ENCODE data around the gene OR9I1. TPM values are rescaled to one million over a fixed set of nuclear protein-coding genes. Genes with fewer than 3 reads are reported as not detected.

The OR9I1 gene
- total RNA-seq (2022): not detected in 2 replicates
- Bru-seq, nascent RNA: not detected
- not detected for BruChase-seq, experiment 1, labeled RNA remaining after a 6-hour chase
- BruChase-seq, experiment 2, labeled RNA remaining after a 2-hour chase: not detected
- long read RNA-seq: 0 reads

DNA sequence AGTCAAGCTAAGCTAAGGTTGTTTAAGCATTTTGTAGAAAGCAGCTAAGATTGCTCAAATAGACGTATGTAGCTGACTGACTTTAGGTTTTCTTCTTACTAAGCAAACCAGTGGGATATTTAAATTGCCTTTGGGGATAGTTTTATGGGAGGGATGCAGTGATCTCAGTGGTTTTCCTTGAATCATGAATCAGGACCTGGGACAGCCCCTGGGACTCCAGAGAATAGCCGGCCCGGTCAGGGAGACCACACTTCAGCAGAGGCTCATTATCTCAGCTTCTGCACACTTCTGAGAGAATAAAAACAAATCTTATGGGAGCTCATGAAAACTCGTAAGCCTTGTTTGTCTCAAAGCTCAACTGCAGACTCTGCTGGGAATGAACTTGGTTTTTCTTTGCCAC is at the start of gene OR9I1:
Gene OR9I1 (minus strand): TSS at position 62 of the 400 bp plus-strand sequence. CDS start 6,086 bp downstream, outside the sequence.
- Mint-ChIP-seq H3K9me3 (ENCODE audit: unreplicated experiment) (no peaks in the 10 kb centered on the region), H3K27me3 (ENCODE audit: insufficient read depth, unreplicated experiment) (no peaks in the 10 kb centered on the region), H3K4me3 (ENCODE audit: unreplicated experiment) (no peak within 1 kb of the TSS), H3K36me3 (ENCODE audit: insufficient read depth, unreplicated experiment) (no peaks in the 10 kb centered on the region), H3K4me1 (ENCODE audit: insufficient read depth, unreplicated experiment) (no peaks in the 10 kb centered on the region), H3K27ac (ENCODE audit: low read depth, unreplicated experiment) (no peak within 1 kb of the TSS)
- intact Hi-C loops (cut with micrococcal nuclease): no loop called here
- no peak for TF ChIP-seq CTCF (IDR thresholded peaks at IDR 0.05; ENCODE audit: unreplicated experiment)
- POLR2A ChIA-PET: no interaction called here
- CTCF ChIA-PET: interaction anchor here (0.6 kb wide), 2 partner anchors 154 to 602 kb away, joined by 3 read pairs; no protein-coding TSS in a partner anchor
- no TSS peak for BruUV-seq (replicated peaks)
- DNase-seq (ENCODE audit: unreplicated experiment): no peak

GRCh38 chr11:58165504-58166106 is 40.3 kb upstream of the OR9I1 start:
- DNase-seq (ENCODE audit: unreplicated experiment): peak; percentile 30
- POLR2A ChIA-PET: no interaction called here
- intact Hi-C loops (cut with micrococcal nuclease): no loop called here
- H3K4me3 Mint-ChIP-seq (ENCODE audit: unreplicated experiment): no peak overlapping the region
- CTCF ChIA-PET: no interaction called here
- H3K36me3 Mint-ChIP-seq (ENCODE audit: insufficient read depth, unreplicated experiment): no peaks in the 10 kb centered on the region
- H3K9me3 Mint-ChIP-seq (ENCODE audit: unreplicated experiment): no peaks in the 10 kb centered on the region
- no TSS peak for BruUV-seq (replicated peaks)
- H3K27ac Mint-ChIP-seq (ENCODE audit: low read depth, unreplicated experiment): no peak overlapping the region
- H3K27me3 Mint-ChIP-seq (ENCODE audit: insufficient read depth, unreplicated experiment): no peaks in the 10 kb centered on the region
- no peaks in the 10 kb centered on the region for H3K4me1 Mint-ChIP-seq (ENCODE audit: insufficient read depth, unreplicated experiment)
- no peak for TF ChIP-seq CTCF (IDR thresholded peaks at IDR 0.05; ENCODE audit: unreplicated experiment)

GRCh38 chr11:58164990-58165389 is 39.7 kb upstream of the OR9I1 start:
- CTCF ChIA-PET: no interaction called here
- intact Hi-C loops (cut with micrococcal nuclease): no loop called here
- Mint-ChIP-seq H3K27me3 (ENCODE audit: insufficient read depth, unreplicated experiment) (no peaks in the 10 kb centered on the region), H3K9me3 (ENCODE audit: unreplicated experiment) (no peaks in the 10 kb centered on the region), H3K36me3 (ENCODE audit: insufficient read depth, unreplicated experiment) (no peaks in the 10 kb centered on the region), H3K27ac (ENCODE audit: low read depth, unreplicated experiment) (no peak overlapping the region), H3K4me3 (ENCODE audit: unreplicated experiment) (no peak overlapping the region), H3K4me1 (ENCODE audit: insufficient read depth, unreplicated experiment) (no peaks in the 10 kb centered on the region)
- no peak for TF ChIP-seq CTCF (IDR thresholded peaks at IDR 0.05; ENCODE audit: unreplicated experiment)
- no TSS peak for BruUV-seq (replicated peaks)
- DNase-seq (ENCODE audit: unreplicated experiment): no peak
- POLR2A ChIA-PET: no interaction called here

DNA sequence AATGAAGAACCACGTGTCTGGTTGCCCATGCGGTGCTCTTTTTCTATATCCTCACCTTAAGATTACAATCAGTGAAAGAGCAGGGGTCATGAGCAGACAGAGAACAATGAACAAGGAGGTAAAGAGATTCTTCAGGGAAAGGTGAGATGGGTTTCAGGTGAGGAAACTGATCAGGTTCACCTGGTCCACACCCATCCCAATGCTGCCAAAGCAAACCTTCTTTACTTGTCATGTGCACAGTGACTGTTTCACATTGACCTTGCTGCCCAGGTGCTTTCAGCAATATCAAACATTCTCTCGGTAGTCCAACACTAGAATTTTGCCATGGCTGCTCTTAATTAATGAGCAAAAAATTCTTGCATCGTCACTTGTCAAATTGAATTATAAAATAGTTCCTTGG is 39.1 kb upstream of the OR9I1 start:
- H3K9me3 Mint-ChIP-seq (ENCODE audit: unreplicated experiment): no peaks in the 10 kb centered on the region
- no peaks in the 10 kb centered on the region for H3K36me3 Mint-ChIP-seq (ENCODE audit: insufficient read depth, unreplicated experiment)
- H3K4me3 Mint-ChIP-seq (ENCODE audit: unreplicated experiment): no peak overlapping the region
- CTCF ChIA-PET: no interaction called here
- H3K4me1 Mint-ChIP-seq (ENCODE audit: insufficient read depth, unreplicated experiment): no peaks in the 10 kb centered on the region
- no peak overlapping the region for H3K27ac Mint-ChIP-seq (ENCODE audit: low read depth, unreplicated experiment)
- POLR2A ChIA-PET: interaction anchor here (0.5 kb wide), 1 partner anchor 228 kb away, joined by 3 read pairs; no protein-coding TSS in a partner anchor
- intact Hi-C loops (cut with micrococcal nuclease): no loop called here
- no TSS peak for BruUV-seq (replicated peaks)
- H3K27me3 Mint-ChIP-seq (ENCODE audit: insufficient read depth, unreplicated experiment): no peaks in the 10 kb centered on the region
- no peak for TF ChIP-seq CTCF (IDR thresholded peaks at IDR 0.05; ENCODE audit: unreplicated experiment)
- DNase-seq (ENCODE audit: unreplicated experiment): no peak

Measured in MCF 10A (cell line).